Stomach (tissue), 9 donors: ENCODE data around the gene SPAST. TPM values are rescaled to one million over a fixed set of nuclear protein-coding genes. Genes with fewer than 3 reads are reported as not detected.

Source experiments
- DNase-seq, 2 donors: peaks; one replicate each; pipeline versions ENCODE4 v3.0.0 to v3.0.0-alpha.2; 2013 to 2019
- H3K27ac ChIP-seq, 5 donors: fragments of 200-600 bp in 4 of 5; sonication (generic) in 4 of 5; one replicate each; pipeline ENCODE4 v1.5.1; 2013 to 2019; ENCODE audit warnings: mild to moderate bottlenecking in 1 of 5, moderate library complexity in 1 of 5
- H3K27me3 ChIP-seq, 3 donors: fragments of 200-600 bp; sonication (generic); one replicate each; pipeline ENCODE4 v1.5.1; 2017 to 2019; ENCODE audit warnings: mixed run types in 1 of 3
- H3K36me3 ChIP-seq, 4 donors: fragments of 200-600 bp; sonication (generic); 1 replicate in 3 of 4; 2 replicates in 1 of 4; pipeline ENCODE4 v1.5.1; 2016 to 2019
- H3K4me1 ChIP-seq, 4 donors: fragments of 200-600 bp; sonication (generic); one replicate each; pipeline ENCODE4 v1.5.1; 2016 to 2019
- H3K4me3 ChIP-seq, 4 donors: fragments of 200-600 bp; sonication (generic) in 3 of 4; one replicate each; pipeline ENCODE4 v1.5.1; 2016 to 2019; ENCODE audit warnings: mild to moderate bottlenecking in 1 of 4
- H3K9me3 ChIP-seq, 4 donors: fragments of 200-600 bp; sonication (generic); one replicate each; pipeline ENCODE4 v1.5.1; 2016 to 2019
- EP300 ChIP-seq: sonication (generic); formaldehyde crosslinking; IDR thresholded peaks from one replicate; pipeline ENCODE4 v1.6.1; 2017; ENCODE audit warnings: antibody characterized with exemption
- POLR2A ChIP-seq, 4 donors: fragments of 450-650 bp; IDR thresholded peaks; one replicate each; pipeline ENCODE4 v1.6.1; 2016; ENCODE audit warnings: antibody characterized with exemption in 4 of 4, control low read depth in 2 of 4, mild to moderate bottlenecking in 1 of 4, moderate library complexity in 1 of 4
- POLR2AphosphoS5 ChIP-seq, 3 donors: sonication (generic); formaldehyde crosslinking; IDR thresholded peaks; one replicate each; pipeline ENCODE4 v1.6.1; 2016; ENCODE audit warnings: antibody characterized with exemption in 3 of 3
- WGBS, 5 donors: extraction: QIAGEN DNeasy Blood & Tissue Kit in 3 of 5; methylation state at CpG; one replicate each; pipeline versions ENCODE4 v1.1.5 to v1.1.7; 2013 to 2018; 5-methylcytosine and 5-hydroxymethylcytosine counted together
- intact Hi-C: fragments of 100-400 bp; cut with DNase I; formaldehyde crosslinking; loops from one replicate; pipeline ENCODE4 v1.15.1; 2023; ENCODE audit warnings: low total_unique reads
- polyA plus RNA-seq, 3 donors: library from polyadenylated mRNA; stranded (reverse); fragments of 200-250 nt; gene quantifications; one replicate each; pipeline ENCODE4 v1.2.3, GENCODE V29; 2013
- total RNA-seq, 5 donors: library from RNA; depleted of rRNA; stranded (reverse); fragments of >200 nt; gene quantifications; one replicate each; pipeline versions ENCODE4 v1.1.0 to v1.2.3, GENCODE V29; 2014 to 2016
- TF ChIP-seq, protein P1 (sequence below), 7 experiments: fragments of 450-650 bp in 4 of 7; fragments of 200-600 bp in 3 of 7; sonication (generic) in 3 of 7; IDR thresholded peaks; one replicate each; pipeline ENCODE4 v1.5.1; 2016 to 2019; ENCODE audit warnings: antibody characterized with exemption in 7 of 7, control low read depth in 2 of 7, mild to moderate bottlenecking in 1 of 7
- donor health status: healthy with polysubstance abuse.
- donor health status: Bipolar disorder and iron deficiency.
- donor health status: healthy.

SPAST gene
- total and polyA plus RNA-seq, 8 donors: 2.2 to 33.8 (median 6.6) TPM

DNA sequence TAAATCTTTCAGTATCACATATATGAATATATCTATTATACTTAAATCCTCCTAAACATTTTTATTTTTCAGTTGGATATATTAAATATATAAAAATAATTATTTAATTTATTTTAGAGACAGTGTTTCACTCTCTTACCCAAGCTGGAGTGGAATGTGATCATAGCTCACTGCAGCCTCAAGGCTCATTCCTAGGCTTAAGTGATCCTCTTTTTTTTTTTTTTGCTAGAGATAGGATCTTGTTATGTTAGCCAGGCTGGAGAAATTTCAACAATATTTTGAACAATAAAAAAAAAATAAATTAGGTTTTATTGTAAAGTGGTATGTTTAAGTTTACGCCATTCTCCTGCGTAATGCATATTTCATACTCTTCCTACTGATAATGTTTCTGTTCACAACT lies 4.2 kb downstream of the SPAST start:
- no peak overlapping the region for H3K4me3 ChIP-seq
- peaks cover 0 to 9% (median 0%) of the 10 kb centered on the region in 4 donors for H3K36me3 ChIP-seq
- 96 to 98% (median 96%) methylated on average over 2 of the region's 2 CpGs for WGBS, 5 donors
- no peaks in the 10 kb centered on the region for H3K27me3 ChIP-seq
- H3K4me1 ChIP-seq: peaks cover 14 to 35% (median 25%) of the 10 kb centered on the region in 4 donors
- no peak overlapping the region for H3K27ac ChIP-seq
- TF ChIP-seq EP300 (no peak), POLR2A (IDR thresholded peaks at IDR 0.05) (no peak), POLR2AphosphoS5 (IDR thresholded peaks at IDR 0.05) (no peak)
- TF ChIP-seq, protein P1, sequence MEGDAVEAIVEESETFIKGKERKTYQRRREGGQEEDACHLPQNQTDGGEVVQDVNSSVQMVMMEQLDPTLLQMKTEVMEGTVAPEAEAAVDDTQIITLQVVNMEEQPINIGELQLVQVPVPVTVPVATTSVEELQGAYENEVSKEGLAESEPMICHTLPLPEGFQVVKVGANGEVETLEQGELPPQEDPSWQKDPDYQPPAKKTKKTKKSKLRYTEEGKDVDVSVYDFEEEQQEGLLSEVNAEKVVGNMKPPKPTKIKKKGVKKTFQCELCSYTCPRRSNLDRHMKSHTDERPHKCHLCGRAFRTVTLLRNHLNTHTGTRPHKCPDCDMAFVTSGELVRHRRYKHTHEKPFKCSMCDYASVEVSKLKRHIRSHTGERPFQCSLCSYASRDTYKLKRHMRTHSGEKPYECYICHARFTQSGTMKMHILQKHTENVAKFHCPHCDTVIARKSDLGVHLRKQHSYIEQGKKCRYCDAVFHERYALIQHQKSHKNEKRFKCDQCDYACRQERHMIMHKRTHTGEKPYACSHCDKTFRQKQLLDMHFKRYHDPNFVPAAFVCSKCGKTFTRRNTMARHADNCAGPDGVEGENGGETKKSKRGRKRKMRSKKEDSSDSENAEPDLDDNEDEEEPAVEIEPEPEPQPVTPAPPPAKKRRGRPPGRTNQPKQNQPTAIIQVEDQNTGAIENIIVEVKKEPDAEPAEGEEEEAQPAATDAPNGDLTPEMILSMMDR (IDR thresholded peaks at IDR 0.05): no peak
- H3K9me3 ChIP-seq: no peaks in the 10 kb centered on the region
- DNase-seq: no peak
- intact Hi-C loops: no loop called here

DNA sequence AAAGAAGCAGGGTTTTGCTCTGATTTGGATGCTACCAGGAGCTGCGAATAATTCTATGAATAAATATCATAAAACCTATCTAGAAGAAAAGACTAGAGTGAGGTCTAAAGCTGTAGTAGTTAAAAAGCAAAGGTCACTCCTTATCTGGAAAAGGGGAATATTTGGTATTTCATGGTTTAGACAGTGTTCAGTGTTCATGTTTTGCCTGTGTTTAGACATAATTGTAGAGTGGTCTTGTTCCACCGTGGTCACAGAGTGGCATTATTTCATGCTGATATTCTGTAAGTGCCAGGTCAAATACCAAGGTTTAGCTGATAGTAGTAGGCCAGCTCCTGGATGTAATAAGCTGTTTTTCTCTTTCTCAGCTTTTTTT lies 10.8 kb downstream of the SPAST start:
- DNase-seq: no peak
- Histone ChIP-seq H3K27ac (no peak overlapping the region), H3K4me1 (peaks cover 0 to 6% (median 0%) of the 10 kb centered on the region in 4 donors), H3K36me3 (peaks cover 0 to 13% (median 2%) of the 10 kb centered on the region in 4 donors), H3K27me3 (no peaks in the 10 kb centered on the region), H3K4me3 (no peak overlapping the region), H3K9me3 (no peaks in the 10 kb centered on the region)
- TF ChIP-seq POLR2AphosphoS5 (IDR thresholded peaks at IDR 0.05): no peak
- TF ChIP-seq POLR2A (IDR thresholded peaks at IDR 0.05): no peak
- TF ChIP-seq EP300: no peak
- TF ChIP-seq, protein P1 (IDR thresholded peaks at IDR 0.05): no peak
- intact Hi-C loops: no loop called here
- 70 to 82% (median 77%) methylated on average over 2 of the region's 2 CpGs for WGBS, 5 donors

DNA sequence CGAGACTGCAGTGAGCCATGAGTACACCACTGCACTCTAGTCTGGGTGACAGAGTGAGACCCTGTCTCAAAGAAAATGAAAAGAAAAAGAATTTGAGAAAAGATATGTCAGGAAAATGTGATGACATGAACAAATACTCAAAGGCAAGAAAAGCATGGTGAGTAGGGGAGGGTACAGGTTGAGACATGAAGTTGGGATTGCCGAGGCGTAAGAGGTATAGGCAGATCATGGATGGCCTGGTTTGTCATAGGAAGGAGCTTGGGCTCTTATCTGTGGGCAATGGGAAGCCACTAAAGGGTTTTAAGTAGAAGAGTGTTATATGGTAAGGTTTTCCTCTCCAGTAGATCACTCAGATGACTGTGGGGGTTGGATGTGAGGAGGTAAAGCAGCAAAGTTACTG lies 32.3 kb downstream of the SPAST start:
- 94 to 99% (median 97%) methylated on average over 3 of the region's 3 CpGs for WGBS, 5 donors
- no peak for DNase-seq
- Histone ChIP-seq H3K9me3 (no peaks in the 10 kb centered on the region), H3K4me3 (no peak overlapping the region), H3K4me1 (no peaks in the 10 kb centered on the region), H3K36me3 (peaks cover 0 to 27% (median 14%) of the 10 kb centered on the region in 4 donors), H3K27me3 (no peaks in the 10 kb centered on the region), H3K27ac (no peak overlapping the region)
- intact Hi-C loops: no loop called here
- TF ChIP-seq, protein P1 (IDR thresholded peaks at IDR 0.05): no peak
- TF ChIP-seq POLR2A (IDR thresholded peaks at IDR 0.05) (no peak), EP300 (no peak), POLR2AphosphoS5 (IDR thresholded peaks at IDR 0.05) (no peak)

DNA sequence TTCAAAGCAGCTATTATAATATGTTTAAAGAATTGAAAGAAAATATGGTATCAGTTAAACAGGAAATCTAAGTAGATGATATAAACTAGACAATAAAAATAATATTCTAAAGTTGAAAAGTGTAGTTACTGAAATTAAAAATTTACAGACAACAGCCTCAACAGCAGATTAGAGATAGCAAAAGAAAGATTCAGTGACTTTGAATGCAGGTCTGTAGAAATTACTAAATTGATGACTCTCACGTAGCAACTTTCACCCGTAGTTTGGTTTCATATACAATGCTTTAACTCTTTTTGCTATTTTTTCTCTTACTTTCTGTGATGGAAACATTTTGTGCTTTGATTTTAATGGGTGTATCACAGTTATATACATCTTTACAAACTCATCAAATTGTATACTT lies 44.8 kb downstream of the SPAST start:
- Histone ChIP-seq H3K4me3 (no peak overlapping the region), H3K36me3 (peaks cover 13 to 50% (median 47%) of the 10 kb centered on the region in 4 donors), H3K27ac (no peak overlapping the region), H3K4me1 (no peaks in the 10 kb centered on the region), H3K27me3 (no peaks in the 10 kb centered on the region), H3K9me3 (peaks cover 0 to 12% (median 5%) of the 10 kb centered on the region in 4 donors)
- DNase-seq: no peak
- no peak for TF ChIP-seq POLR2A (IDR thresholded peaks at IDR 0.05)
- TF ChIP-seq, protein P1 (IDR thresholded peaks at IDR 0.05): no peak
- TF ChIP-seq EP300: no peak
- TF ChIP-seq POLR2AphosphoS5 (IDR thresholded peaks at IDR 0.05): no peak
- 96 to 100% (median 97%) methylated on average over 2 of the region's 2 CpGs for WGBS, 5 donors
- intact Hi-C loops: no loop called here
